ENCODE measurements around the gene OR6N2.

The OR6N2 gene

GRCh38 chr1:158781104-158781503, at the start of gene OR6N2:
Gene OR6N2 (minus strand): TSS chr1:158781204. CDS start chr1:158777635, 3,569 bp downstream.
- no peak within 1 kb of the TSS for H3K4me3 ChIP-seq (replicated peaks; ENCODE audit: low read depth, low read length)
- H3K27me3 ChIP-seq (replicated peaks; ENCODE audit: control insufficient read depth, insufficient read depth, low read length): no peaks in the 10 kb centered on the region
- TF ChIP-seq, protein P1, sequence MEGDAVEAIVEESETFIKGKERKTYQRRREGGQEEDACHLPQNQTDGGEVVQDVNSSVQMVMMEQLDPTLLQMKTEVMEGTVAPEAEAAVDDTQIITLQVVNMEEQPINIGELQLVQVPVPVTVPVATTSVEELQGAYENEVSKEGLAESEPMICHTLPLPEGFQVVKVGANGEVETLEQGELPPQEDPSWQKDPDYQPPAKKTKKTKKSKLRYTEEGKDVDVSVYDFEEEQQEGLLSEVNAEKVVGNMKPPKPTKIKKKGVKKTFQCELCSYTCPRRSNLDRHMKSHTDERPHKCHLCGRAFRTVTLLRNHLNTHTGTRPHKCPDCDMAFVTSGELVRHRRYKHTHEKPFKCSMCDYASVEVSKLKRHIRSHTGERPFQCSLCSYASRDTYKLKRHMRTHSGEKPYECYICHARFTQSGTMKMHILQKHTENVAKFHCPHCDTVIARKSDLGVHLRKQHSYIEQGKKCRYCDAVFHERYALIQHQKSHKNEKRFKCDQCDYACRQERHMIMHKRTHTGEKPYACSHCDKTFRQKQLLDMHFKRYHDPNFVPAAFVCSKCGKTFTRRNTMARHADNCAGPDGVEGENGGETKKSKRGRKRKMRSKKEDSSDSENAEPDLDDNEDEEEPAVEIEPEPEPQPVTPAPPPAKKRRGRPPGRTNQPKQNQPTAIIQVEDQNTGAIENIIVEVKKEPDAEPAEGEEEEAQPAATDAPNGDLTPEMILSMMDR (IDR thresholded peaks at IDR 0.05; ENCODE audit: insufficient read depth, low read length, poor library complexity, severe bottlenecking): no peak
- no peak for DNase-seq (ENCODE audit: extremely low read depth, insufficient read length)
- H3K36me3 ChIP-seq (ENCODE audit: control insufficient read depth, insufficient read depth, low read length): no peaks in the 10 kb centered on the region

DNA sequence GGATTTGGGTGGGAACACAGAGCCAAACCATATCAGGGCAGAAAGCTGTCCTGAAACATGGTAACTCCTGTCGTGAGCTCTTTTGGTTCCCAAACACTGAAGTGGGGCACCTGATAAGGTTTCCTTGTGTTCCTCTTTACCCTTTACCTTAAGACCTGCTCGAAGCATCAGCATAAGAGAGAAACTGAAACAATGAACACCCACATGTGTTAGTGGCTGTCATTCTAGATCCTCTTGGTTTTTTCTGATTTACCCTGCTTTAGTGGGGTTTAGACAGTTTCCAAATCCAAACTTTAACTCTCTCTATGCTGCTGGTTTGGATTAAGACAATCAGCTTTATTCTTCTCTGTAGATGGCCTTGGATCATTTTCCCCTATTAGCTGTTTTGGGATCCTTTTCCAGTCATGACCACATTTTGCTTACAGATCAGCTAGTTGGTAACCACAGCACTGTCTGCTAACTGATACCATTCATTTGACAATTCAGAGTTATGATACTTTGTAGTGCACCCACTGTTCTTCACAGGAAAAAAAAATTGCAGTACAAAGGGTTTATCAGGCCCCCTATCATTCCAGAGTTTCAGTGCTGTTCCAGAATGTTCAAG, 49.2 kb upstream of the OR6N2 start:
- DNase-seq (ENCODE audit: extremely low read depth, insufficient read length): no peak
- TF ChIP-seq, protein P1 (IDR thresholded peaks at IDR 0.05; ENCODE audit: insufficient read depth, low read length, poor library complexity, severe bottlenecking): no peak
- H3K4me3 ChIP-seq (replicated peaks; ENCODE audit: low read depth, low read length): no peak overlapping the region
- H3K36me3 ChIP-seq (ENCODE audit: control insufficient read depth, insufficient read depth, low read length): no peaks in the 10 kb centered on the region
- no peaks in the 10 kb centered on the region for H3K27me3 ChIP-seq (replicated peaks; ENCODE audit: control insufficient read depth, insufficient read depth, low read length)

DNA sequence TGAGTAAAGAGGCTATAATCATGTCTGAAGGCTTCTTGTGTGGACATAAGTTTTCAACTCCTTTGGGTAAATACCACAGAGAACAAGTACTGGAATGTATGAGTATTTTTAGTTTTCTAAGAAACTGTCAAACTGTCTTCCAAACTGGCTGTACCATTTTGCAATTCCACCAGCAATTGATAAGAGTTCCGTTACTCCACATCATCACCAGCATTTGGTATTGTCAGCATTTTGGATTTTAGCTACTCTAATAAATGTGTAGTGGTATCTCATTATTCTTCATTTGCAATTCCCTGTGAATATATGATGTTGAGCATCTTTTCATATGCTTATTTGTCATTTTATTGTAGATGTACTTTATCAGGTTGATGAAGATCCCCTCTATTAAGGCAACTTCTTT, 40.7 kb upstream of the OR6N2 start:
- Histone ChIP-seq H3K36me3 (ENCODE audit: control insufficient read depth, insufficient read depth, low read length) (no peaks in the 10 kb centered on the region), H3K4me3 (replicated peaks; ENCODE audit: low read depth, low read length) (no peak overlapping the region), H3K27me3 (replicated peaks; ENCODE audit: control insufficient read depth, insufficient read depth, low read length) (no peaks in the 10 kb centered on the region)
- TF ChIP-seq, protein P1 (IDR thresholded peaks at IDR 0.05; ENCODE audit: insufficient read depth, low read length, poor library complexity, severe bottlenecking): no peak
- no peak for DNase-seq (ENCODE audit: extremely low read depth, insufficient read length)

DNA sequence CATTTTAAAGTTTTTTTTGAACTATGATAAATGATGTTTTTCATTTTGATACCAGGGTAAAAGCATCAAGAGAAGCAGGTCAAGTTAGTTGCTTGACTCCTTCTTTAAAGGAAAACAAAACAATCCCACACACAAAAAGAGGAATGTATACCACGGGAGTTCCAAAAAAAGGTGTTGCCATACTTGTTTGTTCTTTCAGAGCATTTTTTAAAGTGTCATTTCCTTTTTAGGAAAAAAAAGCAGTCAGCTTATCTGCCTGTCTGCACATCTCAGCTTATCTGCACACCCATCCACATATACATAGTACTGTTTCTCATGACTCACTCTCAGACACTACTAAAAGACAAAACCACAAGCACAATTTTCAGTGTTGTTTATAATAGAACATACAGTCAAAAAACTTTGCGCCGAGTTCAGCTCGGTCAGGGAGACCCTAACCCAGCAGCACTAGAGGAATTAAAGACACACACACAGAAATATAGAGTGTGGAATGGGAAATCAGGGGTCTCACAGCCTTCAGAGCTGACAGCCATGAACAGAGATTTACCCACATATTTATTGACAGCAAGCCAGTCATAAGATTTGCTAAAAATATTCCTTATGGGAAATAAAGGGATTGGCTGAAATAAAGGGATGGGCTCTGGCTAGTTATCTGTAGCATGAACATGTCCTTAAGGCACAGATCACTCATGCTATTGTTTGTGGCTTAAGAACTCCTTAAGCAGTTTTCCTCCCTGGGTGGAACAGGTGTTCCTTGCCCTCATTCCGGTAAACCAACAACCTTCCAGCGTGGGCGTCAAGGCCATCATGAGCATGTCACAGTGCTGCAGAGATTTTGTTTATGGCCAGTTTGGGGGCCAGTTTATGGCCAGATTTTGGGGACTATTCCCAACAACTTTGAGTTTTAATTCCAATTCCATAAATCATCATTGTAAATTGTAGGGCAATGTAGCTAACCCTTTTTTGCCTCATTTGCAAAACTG, 38.7 kb upstream of the OR6N2 start:
- TF ChIP-seq, protein P1 (IDR thresholded peaks at IDR 0.05; ENCODE audit: insufficient read depth, low read length, poor library complexity, severe bottlenecking): no peak
- Histone ChIP-seq H3K27me3 (replicated peaks; ENCODE audit: control insufficient read depth, insufficient read depth, low read length) (no peaks in the 10 kb centered on the region), H3K4me3 (replicated peaks; ENCODE audit: low read depth, low read length) (no peak overlapping the region), H3K36me3 (ENCODE audit: control insufficient read depth, insufficient read depth, low read length) (no peaks in the 10 kb centered on the region)
- DNase-seq (ENCODE audit: extremely low read depth, insufficient read length): no peak

DNA sequence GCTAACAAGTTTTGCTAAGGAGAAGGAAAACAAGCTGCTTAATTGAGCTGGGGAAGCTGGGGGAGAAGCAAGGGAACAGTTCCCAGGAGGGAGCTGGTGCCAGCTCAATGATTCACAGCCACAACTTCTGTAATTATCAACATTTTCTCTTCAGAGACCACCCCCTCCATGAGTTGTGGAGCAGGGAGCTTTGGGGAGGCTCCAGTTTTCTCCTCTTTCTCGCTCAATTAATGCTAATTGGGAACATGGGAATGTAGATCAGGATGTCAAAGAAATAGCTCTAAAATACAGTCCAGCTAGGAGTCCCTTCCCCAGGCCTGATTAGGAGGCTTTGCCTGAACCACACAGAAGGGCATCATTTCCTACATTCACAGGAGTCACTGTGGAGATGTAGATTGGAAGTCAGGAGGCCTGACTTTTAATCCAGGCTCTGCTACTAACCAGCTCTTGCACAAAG, 38.0 kb upstream of the OR6N2 start:
- no peak for DNase-seq (ENCODE audit: extremely low read depth, insufficient read length)
- Histone ChIP-seq H3K4me3 (replicated peaks; ENCODE audit: low read depth, low read length) (no peak overlapping the region), H3K27me3 (replicated peaks; ENCODE audit: control insufficient read depth, insufficient read depth, low read length) (no peaks in the 10 kb centered on the region), H3K36me3 (ENCODE audit: control insufficient read depth, insufficient read depth, low read length) (no peaks in the 10 kb centered on the region)
- TF ChIP-seq, protein P1 (IDR thresholded peaks at IDR 0.05; ENCODE audit: insufficient read depth, low read length, poor library complexity, severe bottlenecking): no peak

Data from GM06990 (cell line).